GM06990 (cell line): ENCODE data around the gene WNT9B.

Source experiments
- DNase-seq: peaks from one replicate; pipeline ENCODE4 v3.0.0-alpha.2; 2011; ENCODE audit not compliant: insufficient read length; ENCODE audit errors: extremely low read depth
- H3K27me3 ChIP-seq: replicated peaks from 2 replicates; pipeline ENCODE4 v1.6.0; 2011; ENCODE audit warnings: low read length; ENCODE audit not compliant: control insufficient read depth, insufficient read depth
- H3K36me3 ChIP-seq: 2 replicates; pipeline ENCODE4 v1.5.1; 2011; ENCODE audit warnings: low read length; ENCODE audit not compliant: control insufficient read depth, insufficient read depth
- H3K4me3 ChIP-seq: replicated peaks from 2 replicates; pipeline ENCODE4 v1.5.1; 2011; ENCODE audit warnings: low read depth, mild to moderate bottlenecking, control low read depth, low read length
- TF ChIP-seq, protein P1 (sequence below): IDR thresholded peaks from 2 replicates; pipeline ENCODE4 v1.5.1; 2011; ENCODE audit warnings: low read length, control low read depth, mild to moderate bottlenecking, inconsistent platforms; ENCODE audit not compliant: insufficient read depth, poor library complexity, severe bottlenecking

WNT9B gene

DNA sequence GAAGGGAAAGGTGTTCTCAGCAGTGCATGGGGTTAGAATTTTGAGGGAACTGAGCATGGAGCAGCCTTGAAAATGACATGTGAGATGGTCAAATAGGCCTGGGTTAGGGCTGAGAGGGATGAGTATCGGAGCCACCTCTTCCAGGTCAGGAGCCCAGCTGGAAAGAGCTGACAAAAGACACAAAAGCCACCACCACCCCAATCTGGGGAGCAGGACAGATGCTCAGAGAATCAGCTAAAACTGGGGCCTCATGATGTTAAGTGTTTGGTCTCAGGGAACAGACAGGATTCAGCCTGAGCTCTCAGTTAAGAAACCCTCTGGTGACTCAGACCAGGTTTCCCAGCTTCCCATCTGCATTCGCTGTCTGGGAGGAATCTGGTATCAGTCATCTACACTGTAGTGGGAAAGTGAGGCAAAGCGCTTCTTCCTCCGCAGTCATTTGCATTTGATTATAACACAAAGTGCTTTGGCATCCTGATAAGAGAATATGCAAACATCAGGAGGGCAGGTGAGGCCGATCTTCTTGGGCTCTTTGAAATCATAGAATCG, 2.6 kb downstream of the WNT9B start:
- Histone ChIP-seq H3K27me3 (peaks cover 5% of the 10 kb centered on the region), H3K4me3 (no peak overlapping the region), H3K36me3 (no peaks in the 10 kb centered on the region)
- DNase-seq, result no peak
- TF ChIP-seq, protein P1, sequence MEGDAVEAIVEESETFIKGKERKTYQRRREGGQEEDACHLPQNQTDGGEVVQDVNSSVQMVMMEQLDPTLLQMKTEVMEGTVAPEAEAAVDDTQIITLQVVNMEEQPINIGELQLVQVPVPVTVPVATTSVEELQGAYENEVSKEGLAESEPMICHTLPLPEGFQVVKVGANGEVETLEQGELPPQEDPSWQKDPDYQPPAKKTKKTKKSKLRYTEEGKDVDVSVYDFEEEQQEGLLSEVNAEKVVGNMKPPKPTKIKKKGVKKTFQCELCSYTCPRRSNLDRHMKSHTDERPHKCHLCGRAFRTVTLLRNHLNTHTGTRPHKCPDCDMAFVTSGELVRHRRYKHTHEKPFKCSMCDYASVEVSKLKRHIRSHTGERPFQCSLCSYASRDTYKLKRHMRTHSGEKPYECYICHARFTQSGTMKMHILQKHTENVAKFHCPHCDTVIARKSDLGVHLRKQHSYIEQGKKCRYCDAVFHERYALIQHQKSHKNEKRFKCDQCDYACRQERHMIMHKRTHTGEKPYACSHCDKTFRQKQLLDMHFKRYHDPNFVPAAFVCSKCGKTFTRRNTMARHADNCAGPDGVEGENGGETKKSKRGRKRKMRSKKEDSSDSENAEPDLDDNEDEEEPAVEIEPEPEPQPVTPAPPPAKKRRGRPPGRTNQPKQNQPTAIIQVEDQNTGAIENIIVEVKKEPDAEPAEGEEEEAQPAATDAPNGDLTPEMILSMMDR, result no peak

DNA sequence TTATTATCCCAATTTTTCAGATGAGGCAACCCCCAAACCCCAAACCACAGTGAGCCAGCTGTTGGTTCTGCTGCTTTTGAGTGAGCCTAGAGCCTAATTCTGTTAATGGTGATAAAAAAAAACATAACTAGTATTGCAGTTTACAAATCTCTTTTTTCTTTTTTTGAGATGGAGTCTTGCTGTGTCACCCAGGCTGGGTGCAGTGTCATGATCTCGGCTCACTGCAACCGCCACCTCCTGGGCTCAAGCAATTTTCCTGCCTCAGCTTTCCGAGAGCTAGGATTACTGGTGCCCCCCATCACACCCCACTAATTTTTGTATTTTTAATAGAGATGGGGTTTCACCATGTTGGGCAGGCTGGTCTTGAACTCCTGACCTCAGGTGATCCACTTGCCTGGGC, 3.1 kb downstream of the WNT9B start:
- H3K27me3 ChIP-seq, result peaks cover 5% of the 10 kb centered on the region
- TF ChIP-seq, protein P1, result no peak
- H3K36me3 ChIP-seq, result no peaks in the 10 kb centered on the region
- no peak for DNase-seq
- H3K4me3 ChIP-seq, result no peak overlapping the region

DNA sequence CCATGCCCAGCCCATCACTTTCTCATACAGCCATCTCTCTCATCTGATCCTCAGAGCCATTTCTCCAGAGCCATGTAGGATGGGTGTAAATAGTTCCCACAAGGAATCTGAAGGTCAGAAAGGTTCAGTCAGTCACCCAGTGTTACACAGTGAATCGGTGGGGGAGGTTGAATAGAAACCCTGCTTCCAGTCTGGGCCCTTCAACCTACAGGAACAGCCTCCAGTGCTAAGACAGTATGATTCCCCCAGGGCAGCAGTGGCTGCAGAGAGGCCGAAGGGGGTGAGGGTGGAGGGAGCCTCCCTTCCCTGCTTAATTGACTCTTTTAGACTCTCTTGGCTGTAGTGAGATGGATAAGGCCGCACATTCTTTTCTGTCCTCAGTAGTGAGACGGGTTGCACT, 3.6 kb downstream of the WNT9B start:
- H3K36me3 ChIP-seq, result no peaks in the 10 kb centered on the region
- peaks cover 5% of the 10 kb centered on the region for H3K27me3 ChIP-seq
- TF ChIP-seq, protein P1, result no peak
- H3K4me3 ChIP-seq, result no peak overlapping the region
- DNase-seq, result no peak

DNA sequence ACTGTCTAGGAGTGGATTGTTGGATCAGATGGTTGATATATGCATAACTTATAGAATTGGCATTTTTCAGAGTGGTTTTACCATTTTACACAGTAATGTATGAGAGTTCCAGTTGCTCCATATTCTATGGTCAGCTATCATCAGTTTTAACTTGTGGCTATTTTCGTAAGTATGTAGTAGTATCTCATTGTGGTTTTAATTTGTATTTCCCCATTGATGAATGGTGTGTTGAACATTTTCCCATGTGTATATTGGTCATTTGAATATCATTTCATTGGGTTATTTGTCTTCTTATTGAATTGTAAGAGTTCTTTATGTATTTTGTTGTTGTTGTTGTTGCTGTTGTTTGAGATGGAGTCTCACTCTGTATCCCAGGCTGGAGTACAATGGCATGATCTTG, 6.2 kb downstream of the WNT9B start:
- Histone ChIP-seq H3K27me3 (peaks cover 3% of the 10 kb centered on the region), H3K4me3 (no peak overlapping the region), H3K36me3 (no peaks in the 10 kb centered on the region)
- TF ChIP-seq, protein P1, result no peak
- no peak for DNase-seq

DNA sequence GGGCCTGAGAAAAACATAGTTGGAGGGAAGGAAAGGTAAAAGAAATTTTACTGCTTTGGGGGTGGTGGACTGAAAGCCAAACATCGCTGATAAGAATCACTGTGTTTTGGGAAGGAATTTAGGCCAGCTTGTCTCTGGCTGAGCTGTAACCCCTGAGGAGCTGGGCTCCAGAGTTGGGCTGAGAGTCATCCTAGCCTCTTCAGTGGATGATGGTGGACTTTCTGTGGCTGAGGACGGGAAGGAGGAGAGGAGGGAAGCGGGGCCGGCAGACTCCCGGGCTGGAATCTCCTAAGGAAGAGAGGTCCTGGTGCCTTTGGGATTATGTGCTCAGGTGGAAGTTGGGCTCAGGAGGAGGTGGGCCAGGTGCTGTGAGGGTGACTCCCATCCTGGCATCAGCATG, 8.6 kb downstream of the WNT9B start:
- Histone ChIP-seq H3K27me3 (no peaks in the 10 kb centered on the region; the same call in none of the 2 replicates), H3K36me3 (no peaks in the 10 kb centered on the region), H3K4me3 (no peak overlapping the region)
- TF ChIP-seq, protein P1, result no peak
- no peak for DNase-seq

DNA sequence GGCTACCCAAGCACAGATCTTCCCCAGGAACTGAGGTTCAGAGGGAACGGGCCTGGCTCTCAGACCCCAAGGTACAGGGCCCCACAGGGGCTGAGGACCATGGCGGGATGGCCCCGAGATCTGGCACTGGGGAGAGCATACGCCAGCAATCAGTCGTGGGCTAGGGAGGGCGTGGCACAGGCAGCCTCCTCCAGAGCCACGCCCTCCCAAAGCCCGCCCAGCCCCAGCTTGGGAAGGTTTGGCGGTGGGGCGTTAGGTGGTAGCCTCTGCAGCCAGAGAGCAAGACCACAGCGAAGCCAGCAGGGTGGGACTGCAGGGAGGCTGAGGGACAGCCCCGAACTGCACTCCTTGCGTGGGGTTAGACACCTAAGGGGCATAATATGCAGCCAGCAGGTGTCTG, 11.6 kb downstream of the WNT9B start:
- H3K27me3 ChIP-seq, result peaks cover 2% of the 10 kb centered on the region
- no peaks in the 10 kb centered on the region for H3K36me3 ChIP-seq
- TF ChIP-seq, protein P1, result no peak
- no peak overlapping the region for H3K4me3 ChIP-seq
- no peak for DNase-seq
